CD14-positive monocyte (primary cell): ENCODE measurements around the gene RRAGA. TPM values are rescaled to one million over a fixed set of nuclear protein-coding genes. Genes with fewer than 3 reads are reported as not detected.

Experiments
- DNase-seq, 3 donors: peaks; one replicate each; pipeline ENCODE4 v3.0.0-alpha.2; 2011 to 2022
- H2AFZ ChIP-seq: 2 replicates; pipeline ENCODE4 v1.6.0; 2012; ENCODE audit warnings: mild to moderate bottlenecking, low read depth, low read length, inconsistent platforms; ENCODE audit not compliant: insufficient read depth, poor library complexity, severe bottlenecking
- H3K27ac ChIP-seq, 2 donors: 1 replicate in 1 of 2; 2 replicates in 1 of 2; pipeline ENCODE4 v1.5.1; 2012 to 2013; ENCODE audit warnings: low read length in 2 of 2, control low read depth in 1 of 2, inconsistent platforms in 1 of 2, low read depth in 1 of 2, mild to moderate bottlenecking in 1 of 2
- H3K27me3 ChIP-seq, 2 donors: one replicate each; pipeline versions ENCODE4 v1.6.0 to v1.6.1; 2011 to 2013; ENCODE audit warnings: low read length in 2 of 2; ENCODE audit not compliant: control insufficient read depth in 2 of 2, insufficient read depth in 2 of 2
- H3K36me3 ChIP-seq, 2 donors: replicated peaks in 1 of 2; 1 replicate in 1 of 2; 2 replicates in 1 of 2; pipeline versions ENCODE4 v1.5.1 to v1.6.1; 2012 to 2013; ENCODE audit warnings: low read length in 2 of 2, control low read depth in 1 of 2, inconsistent platforms in 1 of 2, mild to moderate bottlenecking in 1 of 2; ENCODE audit not compliant: insufficient read depth in 2 of 2, control insufficient read depth in 1 of 2
- H3K4me1 ChIP-seq, 2 donors: 1 replicate in 1 of 2; 2 replicates in 1 of 2; pipeline versions ENCODE4 v1.5.1 to v1.6.1; 2012 to 2013; ENCODE audit warnings: low read length in 2 of 2, control low read depth in 1 of 2, inconsistent platforms in 1 of 2, mild to moderate bottlenecking in 1 of 2, moderate library complexity in 1 of 2; ENCODE audit not compliant: insufficient read depth in 2 of 2, control insufficient read depth in 1 of 2
- H3K4me2 ChIP-seq: replicated peaks from 2 replicates; pipeline ENCODE3; 2012; ENCODE audit warnings: low read length, moderate library complexity, mild to moderate bottlenecking; ENCODE audit not compliant: poor library complexity, severe bottlenecking; ENCODE audit errors: extremely low read depth
- H3K4me3 ChIP-seq, 3 experiments: fragments of 200-600 bp in 1 of 3; sonication (generic) in 1 of 3; replicated peaks in 1 of 3; 1 replicate in 2 of 3; 2 replicates in 1 of 3; pipeline ENCODE4 v1.5.1; 2011 to 2013; ENCODE audit warnings: low read length in 3 of 3, mild to moderate bottlenecking in 3 of 3, control low read depth in 2 of 3, low read depth in 2 of 3, inconsistent platforms in 1 of 3, moderate library complexity in 1 of 3
- H3K79me2 ChIP-seq: 2 replicates; pipeline ENCODE4 v1.6.0; 2012; ENCODE audit warnings: mild to moderate bottlenecking, control low read depth, inconsistent platforms, low read length, moderate library complexity; ENCODE audit not compliant: insufficient read depth
- H3K9ac ChIP-seq: 2 replicates; pipeline ENCODE4 v1.6.0; 2017; ENCODE audit warnings: low read length, mild to moderate bottlenecking; ENCODE audit not compliant: insufficient read depth, poor library complexity, severe bottlenecking
- H3K9me3 ChIP-seq, 2 donors: replicated peaks in 1 of 2; 1 replicate in 1 of 2; 2 replicates in 1 of 2; pipeline versions ENCODE4 v1.5.1 to v1.6.1; 2012 to 2013; ENCODE audit warnings: low read length in 2 of 2, control low read depth in 1 of 2; ENCODE audit not compliant: control insufficient read depth in 1 of 2, insufficient read depth in 1 of 2
- H4K20me1 ChIP-seq: 2 replicates; pipeline ENCODE4 v1.6.0; 2012; ENCODE audit warnings: mild to moderate bottlenecking, low read length, control low read depth, moderate library complexity; ENCODE audit not compliant: insufficient read depth
- H3K27ac Mint-ChIP-seq, 7 donors: one replicate each; pipeline ENCODE4 v1.8.0; 2020; ENCODE audit warnings: mild to moderate bottlenecking in 7 of 7, mixed read lengths in 7 of 7, moderate library complexity in 6 of 7, inconsistent platforms in 2 of 7
- H3K27me3 Mint-ChIP-seq, 3 donors: one replicate each; pipeline ENCODE4 v1.8.0; 2021 to 2022; ENCODE audit warnings: low read depth in 3 of 3, mild to moderate bottlenecking in 3 of 3, mixed read lengths in 3 of 3, moderate library complexity in 3 of 3, inconsistent platforms in 1 of 3
- H3K36me3 Mint-ChIP-seq, 2 donors: one replicate each; pipeline ENCODE4 v1.8.0; 2020; ENCODE audit warnings: mixed read lengths in 2 of 2, inconsistent platforms in 1 of 2, mild to moderate bottlenecking in 1 of 2
- H3K4me1 Mint-ChIP-seq: one replicate; pipeline ENCODE4 v1.8.0; 2020; ENCODE audit warnings: mild to moderate bottlenecking, mixed read lengths
- H3K4me3 Mint-ChIP-seq, 2 donors: one replicate each; pipeline ENCODE4 v1.8.0; 2020; ENCODE audit warnings: mild to moderate bottlenecking in 2 of 2, mixed read lengths in 2 of 2, moderate library complexity in 1 of 2
- H3K9me3 Mint-ChIP-seq, 7 donors: one replicate each; pipeline ENCODE4 v1.8.0; 2020 to 2022; ENCODE audit warnings: mixed read lengths in 7 of 7, mild to moderate bottlenecking in 6 of 7, moderate library complexity in 6 of 7, inconsistent platforms in 2 of 7
- CTCF ChIP-seq: fragments of 200-600 bp; IDR thresholded peaks from one replicate; pipeline ENCODE4 v1.8.0; 2022; ENCODE audit warnings: antibody characterized with exemption, mild to moderate bottlenecking
- WGBS: methylation state at CpG from one replicate; pipeline ENCODE4 v1.1.5; 2013; ENCODE audit warnings: missing lambda C conversion rate; ENCODE audit not compliant: insufficient coverage; 5-methylcytosine and 5-hydroxymethylcytosine counted together
- intact Hi-C, 2 donors: fragments of 100-400 bp; cut with micrococcal nuclease; formaldehyde crosslinking; loops; one replicate each; pipeline versions ENCODE4 v1.15.0 to v1.15.1; 2023
- polyA plus RNA-seq, 3 donors: library from polyadenylated mRNA; depleted of rRNA in 1 of 3; unstranded in 2 of 3; stranded (reverse) in 1 of 3; fragments of 300-500 nt in 2 of 3; fragments of >200 nt in 1 of 3; fragmentation: Illumina TruSeq in 2 of 3; gene quantifications; 1 replicate in 2 of 3; 2 replicates in 1 of 3; pipeline ENCODE4 v1.2.3, GENCODE V29; 2012 to 2021

RRAGA gene
- polyA plus RNA-seq, 3 donors = 21.5 to 115 (median 93.9) TPM

GRCh38 chr9:19028835-19029451, 20.3 kb upstream of the RRAGA start:
- 31% methylated on average over 4 of the region's 8 CpGs for WGBS
- no peak overlapping the region for H3K27ac Mint-ChIP-seq
- no peak overlapping the region for H3K4me2 ChIP-seq

GRCh38 chr9:19030899-19031298, 18.3 kb upstream of the RRAGA start:
- H3K4me2 ChIP-seq = no peak overlapping the region
- H3K36me3 Mint-ChIP-seq = no peaks in the 10 kb centered on the region
- no peaks in the 10 kb centered on the region for H4K20me1 ChIP-seq
- no peaks in the 10 kb centered on the region for H3K9me3 Mint-ChIP-seq
- no peaks in the 10 kb centered on the region for H3K9me3 ChIP-seq
- no peaks in the 10 kb centered on the region for H3K4me1 ChIP-seq
- intact Hi-C loops = no loop called here
- TF ChIP-seq CTCF = no peak
- no peak overlapping the region for H3K4me3 Mint-ChIP-seq
- no peak overlapping the region for H3K9ac ChIP-seq
- no peak overlapping the region for H3K27ac ChIP-seq
- H3K27ac Mint-ChIP-seq = no peak overlapping the region
- H3K4me1 Mint-ChIP-seq = no peaks in the 10 kb centered on the region
- no peak overlapping the region for H3K4me3 ChIP-seq
- no peaks in the 10 kb centered on the region for H3K79me2 ChIP-seq
- no peak overlapping the region for H2AFZ ChIP-seq
- no peaks in the 10 kb centered on the region for H3K27me3 ChIP-seq
- no peak for DNase-seq
- no peaks in the 10 kb centered on the region for H3K36me3 ChIP-seq
- peaks cover 0 to 3% (median 0%) of the 10 kb centered on the region in 3 donors for H3K27me3 Mint-ChIP-seq
- WGBS = no CpG with 5 or more reads among the region's 1 CpG

More at GRCh38 chr9:19028835-19029451, 20.3 kb upstream of the RRAGA start:
- Histone ChIP-seq H3K36me3 (no peaks in the 10 kb centered on the region), H3K9ac (no peak overlapping the region), H3K9me3 (no peaks in the 10 kb centered on the region), H2AFZ (no peak overlapping the region), H3K79me2 (no peaks in the 10 kb centered on the region), H3K4me3 (no peak overlapping the region), H3K4me1 (no peaks in the 10 kb centered on the region), H3K27me3 (no peaks in the 10 kb centered on the region), H4K20me1 (no peaks in the 10 kb centered on the region), H3K27ac (no peak overlapping the region)
- intact Hi-C loops = loop anchor here in 1 of 2 donors (10.0 kb wide), 1 partner anchor 774 kb away; no protein-coding TSS in a partner anchor
- no peaks in the 10 kb centered on the region for H3K36me3 Mint-ChIP-seq
- DNase-seq = peak in 2 of 3 donors; percentile 27 to 36
- H3K4me1 Mint-ChIP-seq = no peaks in the 10 kb centered on the region
- H3K4me3 Mint-ChIP-seq = no peak overlapping the region
- H3K27me3 Mint-ChIP-seq = peaks cover 1 to 3% (median 2%) of the 10 kb centered on the region in 3 donors
- no peaks in the 10 kb centered on the region for H3K9me3 Mint-ChIP-seq
- peak; percentile 71 for TF ChIP-seq CTCF
